GM12878 (cell line): Measurements from ENCODE around the gene MPST. TPM values are rescaled to one million over a fixed set of nuclear protein-coding genes. Genes with fewer than 3 reads are reported as not detected.

ENCODE experiments used
- ATAC-seq: fragments of 200-7000 bp; cut with Tn5 transposase; 3 replicates; pipeline ENCODE4 v1.9.1; 2020; ENCODE audit warnings: mild to moderate bottlenecking, moderate library complexity
- BruUV-seq: library from RNA; stranded (reverse); fragments of 400-500 nt; replicated peaks from 2 replicates; lab custom pipeline; 2021; lab: Mats Ljungman, UMichigan
- CTCF ChIA-PET: fragments of 300-600 bp; sonication (Branson Sonifier 250); formaldehyde crosslinking; extraction: SDS; loops from one replicate; lab custom pipeline; 2021; ENCODE audit warnings: inconsistent platforms; lab: Yijun Ruan, JAX
- POLR2A ChIA-PET: fragments of 350-600 bp; formaldehyde crosslinking; extraction: SDS; loops from one replicate; lab custom pipeline; 2021; ENCODE audit warnings: inconsistent platforms; lab: Charles Lee
- RAD21 ChIA-PET: fragments of 300-600 bp; sonication (Branson Sonifier 250); formaldehyde crosslinking; loops from one replicate; lab custom pipeline; 2023; ENCODE audit warnings: antibody characterized with exemption; ENCODE audit not compliant: unreplicated experiment; lab: Charles Lee
- SMC1A ChIA-PET: fragments of 300-600 bp; sonication (Branson Sonifier 250); formaldehyde crosslinking; loops from one replicate; lab custom pipeline; 2023; ENCODE audit not compliant: unreplicated experiment, uncharacterized antibody; lab: Charles Lee
- DNase-seq: peaks from one replicate; pipeline ENCODE4 v3.0.0-alpha.2; 2011; ENCODE audit warnings: low read depth, low spot score
- FAIRE-seq: peaks from 3 replicates; lab custom pipeline; 2011; peaks lifted over from hg19 to GRCh38; lab: Jason Lieb, UNC
- H2AFZ ChIP-seq: 2 replicates; pipeline ENCODE4 v1.6.0; 2011; ENCODE audit warnings: low read depth, low read length, control low read depth; ENCODE audit not compliant: control insufficient read depth
- H3K27ac ChIP-seq: 2 replicates; pipeline ENCODE4 v1.5.1; 2011; ENCODE audit warnings: control low read depth; ENCODE audit not compliant: control insufficient read depth, insufficient read depth
- H3K27me3 ChIP-seq, 2 experiments: replicated peaks in 1 of 2; 2 replicates each; pipeline versions ENCODE4 v1.6.0 to v1.6.1; 2011; ENCODE audit warnings: low read length in 1 of 2; ENCODE audit not compliant: control insufficient read depth in 2 of 2, insufficient read depth in 2 of 2
- H3K36me3 ChIP-seq, 2 experiments: 2 replicates each; pipeline ENCODE4 v1.5.1; 2011; ENCODE audit warnings: low read length in 1 of 2; ENCODE audit not compliant: control insufficient read depth in 2 of 2, insufficient read depth in 2 of 2
- H3K4me1 ChIP-seq: 2 replicates; pipeline ENCODE4 v1.6.1; 2011; ENCODE audit warnings: mild to moderate bottlenecking, low read length, moderate library complexity, mixed read lengths; ENCODE audit not compliant: control insufficient read depth, insufficient read depth
- H3K4me2 ChIP-seq: 2 replicates; pipeline ENCODE4 v1.6.0; 2011; ENCODE audit warnings: control low read depth; ENCODE audit not compliant: control insufficient read depth, insufficient read depth
- H3K4me3 ChIP-seq: fragments of 200-600 bp; sonication (generic); 2 replicates; pipeline ENCODE4 v1.5.1; 2016
- H3K79me2 ChIP-seq: 2 replicates; pipeline ENCODE4 v1.6.0; 2011; ENCODE audit warnings: low read length; ENCODE audit not compliant: control insufficient read depth, insufficient read depth
- H3K9ac ChIP-seq: 2 replicates; pipeline ENCODE4 v1.8.0; 2011; ENCODE audit warnings: low read length, control low read depth, mixed read lengths; ENCODE audit not compliant: control insufficient read depth, insufficient read depth
- H3K9me3 ChIP-seq: replicated peaks from 3 replicates; pipeline ENCODE4 v1.5.1; 2011; ENCODE audit warnings: mild to moderate bottlenecking, low read length; ENCODE audit not compliant: control insufficient read depth, insufficient read depth
- H4K20me1 ChIP-seq: 2 replicates; pipeline ENCODE4 v1.6.0; 2011; ENCODE audit not compliant: control insufficient read depth, insufficient read depth
- JUND ChIP-seq: IDR thresholded peaks from 2 replicates; pipeline ENCODE4 v1.6.1; 2012; ENCODE audit warnings: low read depth, mild to moderate bottlenecking, low read length, improper control_type of control experiment, moderate library complexity
- WGBS: methylation state at CpG from one replicate; pipeline ENCODE4 v1.1.6; 2016; ENCODE audit warnings: low lambda C conversion rate; ENCODE audit not compliant: insufficient replicate concordance, insufficient coverage; ENCODE audit errors: missing lambda C conversion rate; 5-methylcytosine and 5-hydroxymethylcytosine counted together
- in situ Hi-C: fragments of 300-500 bp; cut with MboI; formaldehyde crosslinking; loops from 9 replicates; pipeline ENCODE4 v1.14.3; 2018; ENCODE audit warnings: mixed read lengths
- intact Hi-C: fragments of 100-400 bp; cut with micrococcal nuclease; formaldehyde crosslinking; loops from one replicate; pipeline ENCODE4 v1.14.2; 2022; ENCODE audit not compliant: unreplicated experiment
- polyA plus RNA-seq, 11 experiments: library from polyadenylated mRNA; depleted of rRNA in 4 of 11; unstranded in 6 of 11; stranded (reverse) in 5 of 11; fragments of >200 nt; fragmentation: Nextera tagmentation in 4 of 11; fragmentation: Illumina TruSeq in 1 of 11; extraction: Ambion mirVana in 4 of 11; extraction: Trizol in 1 of 11; gene quantifications; 1 replicate in 1 of 11; 2 replicates in 10 of 11; pipeline versions ENCODE4 v1.2.1 to v1.2.3, GENCODE V29; 2011 to 2016; ENCODE audit warnings: inconsistent platforms in 2 of 11, missing spikeins in 2 of 11, low read depth in 1 of 11
- total RNA-seq, 4 experiments: library from RNA; depleted of rRNA in 3 of 4; stranded (reverse); fragments of >200 nt in 3 of 4; fragmentation: Illumina TruSeq in 1 of 4; extraction: Trizol in 1 of 4; gene quantifications; 2 replicates each; pipeline versions ENCODE4 v1.2.1 to v1.2.3, GENCODE V29; 2013 to 2021
- TF ChIP-seq, protein P1 (sequence below): fragments of 450-650 bp; formaldehyde crosslinking; IDR thresholded peaks from 2 replicates; pipeline ENCODE4 v1.5.0; 2022; ENCODE audit warnings: mild to moderate bottlenecking, missing genetic modification characterization

Gene MPST
- total and polyA plus RNA-seq, 10 of the 15 experiments (the other 5 are each of a cell fraction or from before 2014, with no cell fraction given): 0.95 to 88.7 (median 38.5) TPM

DNA sequence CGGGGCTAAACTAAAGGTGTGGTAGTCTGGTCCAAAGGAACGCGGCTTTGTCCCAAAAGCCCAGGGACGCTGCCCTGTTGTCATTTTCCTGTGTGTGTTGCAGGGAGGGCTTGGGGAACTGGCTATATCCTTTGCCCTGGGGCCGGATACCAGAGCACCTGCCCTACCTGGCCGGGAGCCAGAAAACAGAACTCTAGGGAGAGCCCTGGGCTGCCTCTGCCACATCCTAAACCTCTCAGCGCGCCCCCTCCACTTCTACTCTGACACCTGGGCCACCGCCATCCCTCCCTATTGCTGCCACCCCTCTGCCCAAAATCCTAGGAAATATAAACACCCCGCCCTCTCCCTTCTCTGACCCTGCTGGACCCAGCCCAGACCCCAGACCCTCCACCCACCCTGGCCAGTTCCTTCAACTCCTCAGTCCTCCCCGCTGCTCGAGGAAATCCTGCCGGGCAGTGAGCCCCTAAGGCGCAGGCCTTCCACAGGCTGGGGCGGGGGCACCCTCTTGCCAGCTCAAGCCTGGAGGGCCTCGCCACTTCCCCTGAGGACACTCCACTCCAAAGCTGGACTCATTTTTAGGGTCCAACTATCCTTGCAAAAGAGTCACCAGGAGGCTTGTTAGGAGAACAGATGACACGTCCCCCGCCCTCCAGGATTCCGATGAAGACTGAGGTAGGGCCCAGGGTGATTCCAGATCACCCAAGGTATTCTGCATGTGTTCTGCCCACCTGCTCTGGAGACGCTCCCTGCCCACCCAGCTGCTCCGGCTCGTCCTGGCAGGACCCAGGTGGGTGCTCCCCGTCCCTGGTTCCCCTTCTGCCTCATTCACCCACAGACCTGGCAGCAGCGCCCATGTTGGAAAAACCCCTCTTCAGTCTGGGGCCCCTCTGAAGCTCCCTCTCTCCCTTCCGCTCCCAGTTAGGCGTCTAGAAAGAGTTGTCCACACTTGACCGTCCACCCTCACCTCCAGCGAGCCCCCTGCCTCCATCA is 44.2 kb downstream of the MPST start:
- CTCF ChIA-PET: no interaction called here
- in situ Hi-C loops: no loop called here
- FAIRE-seq (no peak), ATAC-seq (no peak), DNase-seq (no peak)
- H4K20me1 ChIP-seq: no peaks in the 10 kb centered on the region
- no peaks in the 10 kb centered on the region; a peak in 1 of 4 replicates for H3K36me3 ChIP-seq
- no peak overlapping the region for H2AFZ ChIP-seq
- POLR2A ChIA-PET: interaction anchor here (0.6 kb wide), 1 partner anchor 429 kb away, joined by 5 read pairs; no protein-coding TSS in a partner anchor
- intact Hi-C loops: no loop called here
- TF ChIP-seq, protein P1, sequence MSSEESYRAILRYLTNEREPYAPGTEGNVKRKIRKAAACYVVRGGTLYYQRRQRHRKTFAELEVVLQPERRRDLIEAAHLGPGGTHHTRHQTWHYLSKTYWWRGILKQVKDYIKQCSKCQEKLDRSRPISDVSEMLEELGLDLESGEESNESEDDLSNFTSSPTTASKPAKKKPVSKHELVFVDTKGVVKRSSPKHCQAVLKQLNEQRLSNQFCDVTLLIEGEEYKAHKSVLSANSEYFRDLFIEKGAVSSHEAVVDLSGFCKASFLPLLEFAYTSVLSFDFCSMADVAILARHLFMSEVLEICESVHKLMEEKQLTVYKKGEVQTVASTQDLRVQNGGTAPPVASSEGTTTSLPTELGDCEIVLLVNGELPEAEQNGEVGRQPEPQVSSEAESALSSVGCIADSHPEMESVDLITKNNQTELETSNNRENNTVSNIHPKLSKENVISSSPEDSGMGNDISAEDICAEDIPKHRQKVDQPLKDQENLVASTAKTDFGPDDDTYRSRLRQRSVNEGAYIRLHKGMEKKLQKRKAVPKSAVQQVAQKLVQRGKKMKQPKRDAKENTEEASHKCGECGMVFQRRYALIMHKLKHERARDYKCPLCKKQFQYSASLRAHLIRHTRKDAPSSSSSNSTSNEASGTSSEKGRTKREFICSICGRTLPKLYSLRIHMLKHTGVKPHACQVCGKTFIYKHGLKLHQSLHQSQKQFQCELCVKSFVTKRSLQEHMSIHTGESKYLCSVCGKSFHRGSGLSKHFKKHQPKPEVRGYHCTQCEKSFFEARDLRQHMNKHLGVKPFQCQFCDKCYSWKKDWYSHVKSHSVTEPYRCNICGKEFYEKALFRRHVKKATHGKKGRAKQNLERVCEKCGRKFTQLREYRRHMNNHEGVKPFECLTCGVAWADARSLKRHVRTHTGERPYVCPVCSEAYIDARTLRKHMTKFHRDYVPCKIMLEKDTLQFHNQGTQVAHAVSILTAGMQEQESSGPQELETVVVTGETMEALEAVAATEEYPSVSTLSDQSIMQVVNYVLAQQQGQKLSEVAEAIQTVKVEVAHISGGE: no peak
- no peak for TF ChIP-seq JUND
- no peak overlapping the region for H3K4me2 ChIP-seq
- no peak overlapping the region for H3K27ac ChIP-seq
- H3K9ac ChIP-seq: no peak overlapping the region
- RAD21 ChIA-PET: no interaction called here
- SMC1A ChIA-PET: no interaction called here
- no TSS peak for BruUV-seq
- peaks cover 11% of the 10 kb centered on the region for H3K4me1 ChIP-seq
- no peaks in the 10 kb centered on the region for H3K79me2 ChIP-seq
- no peaks in the 10 kb centered on the region; a peak in 2 of 4 replicates for H3K27me3 ChIP-seq
- WGBS: 55% methylated on average over 27 of the region's 28 CpGs
- no peak overlapping the region for H3K4me3 ChIP-seq
- H3K9me3 ChIP-seq: no peaks in the 10 kb centered on the region
